Stimulated activated CD8-positive, alpha-beta memory T cell treated with anti-CD3 and anti-CD28 coated beads, Interleukin-12 subunit alpha, Interleukin-12 subunit beta, amount 100 ng/mL, for 24 hours (primary cell): ENCODE measurements around the gene CEP104.
A peak's percentile ranks its signal among the peaks of the same experiment; 100 is the strongest.

Source experiments
- DNase-seq: peaks from one replicate; pipeline ENCODE4 v3.0.0-alpha.2; 2020; ENCODE audit errors: extremely low read depth

CEP104 gene

GRCh38 chr1:3799976-3800685, 56.9 kb downstream of the CEP104 start:
- no peak for DNase-seq

- peak; percentile 86 for DNase-seq
These were observed 60.6 kb downstream of the CEP104 start, which contains the start of gene LRRC47 for GRCh38 chr1:3796215-3797061. Gene LRRC47 (minus strand): TSS chr1:3796498. CDS start chr1:3796476, 22 bp downstream.

DNA sequence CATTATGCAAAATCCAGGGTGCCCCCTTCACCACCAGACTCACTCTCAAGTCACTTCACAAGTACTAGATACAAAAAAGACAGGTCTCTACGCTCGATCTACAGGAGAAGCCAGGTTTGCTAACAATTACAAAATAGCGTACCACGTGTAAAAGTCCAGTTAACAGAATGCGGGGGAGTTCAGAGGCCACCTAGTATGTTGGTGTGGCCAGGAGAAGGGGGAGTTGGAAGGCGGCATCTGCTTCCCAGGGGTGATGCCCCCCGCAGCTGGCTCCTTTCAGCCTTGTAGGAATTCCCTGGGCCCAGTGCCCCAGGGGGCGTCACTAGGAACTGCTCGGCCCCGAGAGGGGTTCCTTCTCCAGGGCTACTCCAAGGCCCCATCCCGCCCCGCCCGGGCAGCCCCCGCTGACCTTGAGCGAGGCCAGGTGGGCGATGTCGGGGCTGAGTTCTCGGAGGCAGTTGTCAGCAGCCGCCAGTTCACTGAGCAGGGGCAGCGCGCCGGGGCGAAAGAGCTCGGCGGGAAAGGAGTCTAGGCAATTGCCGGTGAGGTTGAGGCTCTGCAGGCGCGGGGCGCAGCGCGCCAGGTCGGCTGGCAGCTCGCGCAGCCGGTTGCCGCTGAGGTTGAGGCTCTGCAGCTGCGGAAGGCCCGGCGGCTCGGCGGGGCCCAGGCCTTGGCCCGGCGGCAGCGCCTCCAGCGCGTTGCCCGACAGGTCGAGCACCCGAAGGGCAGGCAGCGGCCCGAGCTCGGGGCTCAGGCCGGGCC, 61.4 kb downstream of the CEP104 start:
- DNase-seq: no peak

DNA sequence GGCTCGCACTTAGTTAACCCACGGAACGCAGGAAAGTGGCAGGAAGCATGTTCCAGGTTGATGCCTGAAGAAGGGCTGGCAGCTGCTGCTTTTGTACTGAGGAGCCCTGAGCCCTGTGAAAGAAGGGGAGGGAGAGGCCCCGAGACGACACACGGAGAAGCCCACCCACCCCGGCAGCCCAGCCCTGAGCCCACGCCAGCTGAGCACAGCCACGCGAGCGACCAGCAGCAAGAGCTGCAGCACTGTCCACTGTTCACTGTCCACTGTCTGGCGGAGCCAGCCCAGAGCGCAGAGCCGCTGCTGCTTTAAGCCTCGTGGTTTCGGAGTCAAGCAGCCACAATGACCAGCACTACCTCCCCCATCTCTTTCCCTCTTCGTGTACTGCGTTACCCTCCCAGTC, 66.1 kb downstream of the CEP104 start:
- DNase-seq: no peak

GRCh38 chr1:3790500-3790923, 66.5 kb downstream of the CEP104 start:
- DNase-seq: no peak

- no peak for DNase-seq
These were observed 67.3 kb downstream of the CEP104 start for GRCh38 chr1:3789421-3790300.

DNA sequence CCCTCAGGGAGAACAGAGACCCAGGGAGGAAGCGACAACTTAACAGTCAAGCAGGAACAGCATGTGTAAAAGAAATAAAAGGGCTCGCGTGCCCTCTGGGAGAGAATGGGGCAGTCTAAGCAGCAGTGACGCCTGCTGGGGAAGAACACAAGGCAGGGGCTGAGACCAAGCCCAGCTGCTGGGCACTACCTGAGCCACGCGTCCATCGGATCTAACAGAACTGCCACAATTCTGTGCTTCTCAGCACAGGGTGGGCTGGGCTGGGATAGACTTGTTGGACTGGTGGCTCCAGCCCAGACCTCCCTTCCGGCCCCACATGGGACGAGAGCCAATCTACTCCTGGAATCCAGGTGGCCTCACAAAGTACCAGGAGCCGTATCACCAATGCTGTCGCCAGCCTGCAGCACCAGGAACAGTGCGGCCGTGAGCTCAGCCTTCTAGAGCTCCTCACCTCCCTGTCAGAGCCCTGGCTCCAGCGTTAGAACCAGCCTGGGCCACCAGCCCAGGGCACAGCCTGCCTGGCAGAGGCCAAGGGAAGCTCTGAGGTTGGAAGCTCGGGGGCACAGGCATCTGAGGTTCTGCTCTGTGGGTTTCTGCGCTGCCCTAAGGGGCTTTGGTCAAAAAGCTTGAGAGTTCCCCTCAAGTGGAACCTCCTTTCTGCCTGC, 68.1 kb downstream of the CEP104 start:
- no peak for DNase-seq

GRCh38 chr1:3787745-3788605, 69.0 kb downstream of the CEP104 start:
- DNase-seq: no peak

DNA sequence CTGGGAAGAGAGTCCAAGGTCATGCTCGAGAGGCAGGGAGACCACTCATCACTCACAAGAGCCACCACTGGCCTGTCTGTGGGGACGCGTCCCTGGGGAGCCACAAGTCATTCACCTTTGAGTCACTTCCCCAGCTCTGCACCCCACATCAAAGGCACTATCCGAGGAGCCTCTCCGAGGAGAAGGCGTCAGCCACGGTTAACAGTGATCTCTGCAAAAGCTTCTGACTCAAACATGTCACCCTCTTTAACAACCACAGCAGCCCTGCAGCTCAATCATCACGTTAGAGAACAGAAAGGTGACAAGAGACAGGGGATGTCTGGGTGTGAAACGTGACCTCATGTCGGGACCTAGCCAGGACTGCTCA, 69.7 kb downstream of the CEP104 start:
- DNase-seq: peak; percentile 17

GRCh38 chr1:3786468-3787348, 70.3 kb downstream of the CEP104 start:
- DNase-seq: no peak

- no peak for DNase-seq
These were observed 71.4 kb downstream of the CEP104 start for GRCh38 chr1:3785456-3786157.

DNA sequence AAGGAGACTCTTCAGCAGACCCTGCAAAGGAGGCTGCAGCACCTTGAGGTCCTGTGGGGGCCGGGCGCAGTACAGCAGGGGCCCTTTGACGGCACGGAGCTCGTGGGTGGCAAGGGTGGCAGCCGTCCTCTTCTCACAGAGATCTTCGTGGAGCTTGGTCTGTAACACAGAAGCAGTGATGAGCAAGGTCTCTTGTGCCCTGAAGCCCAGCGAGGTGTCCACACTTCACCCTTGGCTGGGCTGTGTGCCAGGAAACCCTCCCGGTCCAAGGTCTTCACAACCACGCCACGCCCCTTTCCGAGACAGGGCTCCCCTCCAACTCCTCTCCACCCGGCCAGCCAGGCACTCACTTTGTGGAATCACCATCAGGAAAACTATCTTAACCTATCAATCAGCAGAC, 72.0 kb downstream of the CEP104 start:
- no peak for DNase-seq

- no peak for DNase-seq
These were observed 73.1 kb downstream of the CEP104 start for GRCh38 chr1:3783651-3784474.

DNA sequence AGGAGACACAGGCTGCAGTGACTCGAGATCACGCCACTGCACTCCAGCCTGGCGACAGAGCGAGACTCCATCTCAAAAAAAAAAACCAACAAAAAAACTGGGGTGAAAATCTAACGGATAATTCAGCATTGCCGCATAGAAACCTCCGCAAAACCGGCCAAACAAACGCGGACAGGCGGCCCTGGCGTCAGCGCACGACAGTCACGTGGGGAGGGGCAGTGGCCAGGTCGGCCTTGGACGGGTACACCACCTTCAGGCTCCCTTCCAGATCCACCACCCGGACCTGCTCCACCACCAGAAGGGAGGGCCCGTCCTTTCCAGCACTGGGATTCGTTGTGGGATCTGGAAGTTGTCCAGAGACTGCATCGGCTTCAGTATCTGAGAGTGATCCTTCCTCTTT, 76.1 kb downstream of the CEP104 start:
- DNase-seq: no peak

GRCh38 chr1:3779912-3780416, 77.0 kb downstream of the CEP104 start:
- no peak for DNase-seq

GRCh38 chr1:3779265-3779911, 77.6 kb downstream of the CEP104 start:
- no peak for DNase-seq
